Body of pancreas (tissue), 4 donors: ENCODE results near the gene E2F1. TPM values are rescaled to one million over a fixed set of nuclear protein-coding genes. Genes with fewer than 3 reads are reported as not detected.

ENCODE experiments used
- ATAC-seq: fragments of 150-250 bp; one replicate; pipeline ENCODE4 v1.9.1; 2016
- DNase-seq, 4 donors: peaks; one replicate each; pipeline ENCODE4 v3.0.0-alpha.2; 2019
- H3K27ac ChIP-seq, 4 donors: fragments of 200-600 bp; sonication (generic); 1 replicate in 3 of 4; 2 replicates in 1 of 4; pipeline versions ENCODE4 v1.5.1 to v1.6.1; 2016 to 2019; ENCODE audit warnings: mild to moderate bottlenecking in 1 of 4, mixed read lengths in 1 of 4, moderate library complexity in 1 of 4
- H3K27me3 ChIP-seq, 2 donors: fragments of 200-600 bp; sonication (generic); one replicate each; pipeline ENCODE4 v1.6.0; 2016; ENCODE audit warnings: mild to moderate bottlenecking in 1 of 2
- H3K36me3 ChIP-seq, 2 donors: fragments of 200-600 bp; sonication (generic); replicated peaks in 1 of 2; 2 replicates each; pipeline ENCODE4 v1.5.1; 2016; ENCODE audit warnings: low read depth in 2 of 2; ENCODE audit not compliant: insufficient read depth in 1 of 2
- H3K4me1 ChIP-seq: fragments of 200-600 bp; sonication (generic); one replicate; pipeline ENCODE4 v1.6.0; 2016
- H3K4me3 ChIP-seq, 2 donors: fragments of 200-600 bp; sonication (generic); 1 replicate in 1 of 2; 2 replicates in 1 of 2; pipeline ENCODE4 v1.5.1; 2016 to 2019
- H3K9me3 ChIP-seq, 3 donors: fragments of 200-600 bp; sonication (generic); 1 replicate in 2 of 3; 2 replicates in 1 of 3; pipeline ENCODE4 v1.5.1; 2016
- CTCF ChIP-seq, 7 experiments: fragments of 450-650 bp in 4 of 7; fragments of 200-600 bp in 3 of 7; sonication (generic) in 3 of 7; IDR thresholded peaks; one replicate each; pipeline ENCODE4 v1.5.1; 2016 to 2019; ENCODE audit warnings: antibody characterized with exemption in 7 of 7
- POLR2A ChIP-seq, 3 donors: fragments of 450-650 bp; IDR thresholded peaks; one replicate each; pipeline ENCODE4 v1.6.1; 2016; ENCODE audit warnings: antibody characterized with exemption in 3 of 3, mild to moderate bottlenecking in 2 of 3
- WGBS, 2 donors: methylation state at CpG; one replicate each; pipeline ENCODE4 v1.1.5; 2017; 5-methylcytosine and 5-hydroxymethylcytosine counted together
- intact Hi-C: fragments of 100-400 bp; cut with DNase I; formaldehyde crosslinking; loops from one replicate; pipeline ENCODE4 v1.15.1; 2023
- total RNA-seq, 2 donors: library from RNA; depleted of rRNA; stranded (reverse); fragments of >200 nt; gene quantifications; one replicate each; pipeline ENCODE4 v1.1.0, GENCODE V29; 2016

Gene E2F1
- total RNA-seq, 2 donors from 2014 or later, result 0.66 TPM; not detected in 1

GRCh38 chr20:33710681-33711445 lies 24.7 kb upstream of the E2F1 start:
- WGBS, 2 donors, result 67 to 74% methylated on average over 14 of the region's 14 CpGs
- H3K9me3 ChIP-seq, result no peaks in the 10 kb centered on the region
- no peak overlapping the region for H3K27ac ChIP-seq
- H3K27me3 ChIP-seq, result no peaks in the 10 kb centered on the region
- peaks cover 0 to 7% of the 10 kb centered on the region in 2 donors for H3K36me3 ChIP-seq
- no peak overlapping the region for H3K4me3 ChIP-seq
- no peak for TF ChIP-seq POLR2A (IDR thresholded peaks at IDR 0.05)
- no peak for TF ChIP-seq CTCF (IDR thresholded peaks at IDR 0.05)
- ATAC-seq (no peak), DNase-seq (no peak)
- intact Hi-C loops, result no loop called here
- no peaks in the 10 kb centered on the region for H3K4me1 ChIP-seq

DNA sequence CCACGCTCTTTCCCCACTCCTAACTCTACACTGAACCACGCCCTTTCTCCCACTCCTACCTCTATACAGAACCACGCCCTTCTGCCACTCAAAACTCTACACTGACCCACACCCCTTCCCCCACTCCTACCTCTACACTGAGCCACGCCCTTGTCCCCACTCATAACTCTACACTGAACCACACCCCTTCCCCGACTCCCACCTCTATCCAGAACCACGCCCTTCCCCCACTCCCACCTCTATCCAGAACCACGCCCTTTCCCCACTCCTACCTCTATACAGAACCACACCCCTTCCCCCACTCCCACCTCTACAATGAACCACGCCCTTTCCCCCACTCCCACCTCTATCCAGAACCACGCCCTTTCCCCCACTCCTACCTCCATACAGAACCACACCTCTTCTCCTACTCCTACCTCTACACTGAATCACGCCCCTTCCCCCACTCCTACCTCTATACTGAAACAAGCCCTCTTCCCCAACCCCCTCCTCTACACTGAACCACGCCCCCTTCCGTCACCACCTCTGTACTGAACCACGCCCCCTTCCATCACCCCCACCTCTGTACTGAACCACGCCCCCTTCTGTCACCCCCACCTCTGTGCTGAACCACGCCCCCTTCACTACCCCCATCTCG lies 23.8 kb upstream of the E2F1 start:
- TF ChIP-seq POLR2A (IDR thresholded peaks at IDR 0.05) (no peak), CTCF (IDR thresholded peaks at IDR 0.05) (no peak)
- DNase-seq (no peak), ATAC-seq (no peak)
- intact Hi-C loops, result no loop called here
- Histone ChIP-seq H3K36me3 (peaks cover 0 to 7% of the 10 kb centered on the region in 2 donors), H3K4me1 (no peaks in the 10 kb centered on the region), H3K27me3 (no peaks in the 10 kb centered on the region), H3K9me3 (no peaks in the 10 kb centered on the region), H3K27ac (no peak overlapping the region), H3K4me3 (no peak overlapping the region)
- 87% methylated on average over 16 of the region's 16 CpGs for WGBS, 2 donors

GRCh38 chr20:33709398-33709797 lies 23.2 kb upstream of the E2F1 start:
- intact Hi-C loops, result no loop called here
- DNase-seq (no peak), ATAC-seq (no peak)
- TF ChIP-seq POLR2A (IDR thresholded peaks at IDR 0.05) (no peak), CTCF (IDR thresholded peaks at IDR 0.05) (no peak)
- H3K27ac ChIP-seq, result no peak overlapping the region
- H3K36me3 ChIP-seq, result peaks cover 0 to 7% of the 10 kb centered on the region in 2 donors
- H3K4me3 ChIP-seq, result no peak overlapping the region
- H3K27me3 ChIP-seq, result no peaks in the 10 kb centered on the region
- WGBS, 2 donors, result 67 to 83% methylated on average over 2 of the region's 2 CpGs
- no peaks in the 10 kb centered on the region for H3K9me3 ChIP-seq
- H3K4me1 ChIP-seq, result no peaks in the 10 kb centered on the region

GRCh38 chr20:33707668-33708067 lies 21.5 kb upstream of the E2F1 start:
- DNase-seq, result no peak
- H3K27me3 ChIP-seq, result no peaks in the 10 kb centered on the region
- 83 to 85% methylated on average over 9 to 11 of the region's 11 CpGs for WGBS, 2 donors
- H3K36me3 ChIP-seq, result no peaks in the 10 kb centered on the region
- H3K4me1 ChIP-seq, result no peaks in the 10 kb centered on the region
- intact Hi-C loops, result no loop called here
- no peak for TF ChIP-seq CTCF (IDR thresholded peaks at IDR 0.05)
- TF ChIP-seq POLR2A (IDR thresholded peaks at IDR 0.05), result no peak
- H3K27ac ChIP-seq, result no peak overlapping the region
- no peak overlapping the region for H3K4me3 ChIP-seq
- ATAC-seq, result no peak
- no peaks in the 10 kb centered on the region for H3K9me3 ChIP-seq
